Embryonic facial prominence (tissue), 1 donor: ENCODE results near the gene DPH3.

Source experiments
- DNase-seq: peaks from one replicate; pipeline ENCODE4 v3.0.0-alpha.2; 2016; ENCODE audit errors: extremely low spot score

The DPH3 gene

GRCh38 chr3:16255326-16255725 lies 9.4 kb downstream of the DPH3 start:
- DNase-seq = no peak

DNA sequence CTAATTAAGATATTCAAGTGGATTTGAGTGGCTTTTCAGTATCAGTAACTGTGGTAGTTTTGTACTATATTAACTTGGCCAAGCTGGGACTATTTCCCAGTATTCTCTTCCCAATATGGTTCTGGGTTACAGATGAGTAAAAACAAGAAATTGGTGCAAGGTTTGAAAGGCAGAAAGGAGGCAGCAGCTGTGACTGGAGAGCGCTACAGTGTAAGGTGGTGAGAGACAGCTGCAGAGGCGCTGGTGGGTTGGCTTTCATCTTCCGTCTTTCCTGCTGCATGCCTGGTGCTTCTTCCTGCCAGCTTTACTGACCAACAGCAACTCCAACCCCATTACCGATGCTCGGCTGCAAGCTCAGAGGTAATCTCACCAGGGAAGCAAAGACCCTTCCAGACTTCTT lies 9.8 kb downstream of the DPH3 start:
- no peak for DNase-seq

GRCh38 chr3:16253601-16254000 lies 11.1 kb downstream of the DPH3 start:
- no peak for DNase-seq

- no peak for DNase-seq
Observed at GRCh38 chr3:16252988-16253387, 11.8 kb downstream of the DPH3 start.

GRCh38 chr3:16252243-16252978 lies 12.3 kb downstream of the DPH3 start:
- DNase-seq = no peak

DNA sequence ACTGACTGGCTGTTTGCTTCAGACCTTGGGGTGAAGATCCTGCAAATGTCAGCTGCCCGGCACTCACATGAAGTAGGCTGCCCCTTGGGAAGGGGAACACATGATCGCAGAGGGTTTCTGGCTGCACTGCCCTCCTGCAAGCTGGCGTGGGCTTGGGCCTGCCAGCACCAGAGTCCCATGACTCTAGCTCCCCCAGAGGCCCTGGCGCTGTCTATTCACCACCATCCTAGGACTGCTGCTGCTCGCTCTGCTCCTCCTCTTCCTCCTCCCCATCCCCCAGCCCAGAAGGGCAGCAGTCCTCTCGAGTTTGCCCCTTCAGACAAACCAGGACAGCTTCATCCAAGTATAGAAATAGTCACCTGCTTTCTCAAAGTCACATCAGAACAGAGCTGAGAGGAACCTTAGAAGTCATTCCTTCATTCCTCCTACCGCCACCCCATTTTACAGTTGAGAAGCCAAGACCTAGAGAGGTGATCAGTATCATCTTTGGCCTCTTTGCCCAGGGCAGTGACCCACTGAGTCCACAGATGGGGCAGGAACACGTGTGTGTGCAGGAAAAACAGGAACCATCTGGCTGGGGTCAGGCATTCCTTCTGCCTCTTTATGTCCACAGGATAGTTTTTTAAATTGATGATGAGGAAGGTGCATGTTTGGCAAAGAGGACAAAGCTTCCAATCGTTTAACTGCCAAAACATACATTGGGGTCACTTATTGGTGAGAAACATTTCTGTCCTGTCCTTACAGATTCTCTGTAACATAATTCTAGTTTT lies 13.2 kb downstream of the DPH3 start:
- DNase-seq = no peak

- no peak for DNase-seq
Observed at GRCh38 chr3:16249886-16250285, 14.9 kb downstream of the DPH3 start.

DNA sequence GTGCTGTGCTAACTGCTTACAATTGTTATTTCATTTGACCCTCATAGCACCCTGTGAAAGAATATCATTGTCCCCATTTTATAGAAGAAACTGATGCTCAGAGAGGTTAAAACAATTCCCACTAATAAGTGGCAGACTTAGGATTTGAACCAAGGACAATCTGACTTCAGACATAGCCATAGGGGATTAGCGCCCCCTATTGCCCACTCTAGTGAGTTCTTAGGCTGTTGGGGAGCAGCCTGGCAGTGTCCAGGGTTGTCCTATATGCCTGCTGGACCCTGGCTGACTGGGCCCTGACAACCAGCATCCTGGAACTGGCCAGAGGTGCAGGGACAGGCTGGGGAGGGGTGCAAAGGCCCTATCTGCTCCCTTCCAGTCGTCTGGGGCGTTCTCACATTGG lies 15.4 kb downstream of the DPH3 start:
- DNase-seq = no peak

DNA sequence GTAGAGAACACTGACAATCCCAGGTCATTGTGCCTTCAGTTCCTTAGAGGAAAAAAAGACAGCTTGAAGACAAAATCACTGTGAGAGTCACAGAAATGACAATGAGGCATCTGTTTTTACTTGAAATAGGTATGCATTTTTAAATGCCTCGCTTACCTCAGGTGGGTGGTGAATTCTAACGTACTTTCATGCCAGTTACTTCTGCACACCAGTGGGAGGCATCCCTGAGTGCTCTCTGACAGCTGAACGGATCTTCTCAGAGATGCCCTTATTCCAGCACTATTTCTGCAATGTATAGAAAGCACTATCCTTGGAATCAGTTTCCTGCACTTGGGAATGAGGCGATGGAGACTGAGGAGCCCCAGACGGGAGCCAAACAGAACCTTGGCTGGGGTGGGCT lies 16.2 kb downstream of the DPH3 start:
- DNase-seq = no peak

DNA sequence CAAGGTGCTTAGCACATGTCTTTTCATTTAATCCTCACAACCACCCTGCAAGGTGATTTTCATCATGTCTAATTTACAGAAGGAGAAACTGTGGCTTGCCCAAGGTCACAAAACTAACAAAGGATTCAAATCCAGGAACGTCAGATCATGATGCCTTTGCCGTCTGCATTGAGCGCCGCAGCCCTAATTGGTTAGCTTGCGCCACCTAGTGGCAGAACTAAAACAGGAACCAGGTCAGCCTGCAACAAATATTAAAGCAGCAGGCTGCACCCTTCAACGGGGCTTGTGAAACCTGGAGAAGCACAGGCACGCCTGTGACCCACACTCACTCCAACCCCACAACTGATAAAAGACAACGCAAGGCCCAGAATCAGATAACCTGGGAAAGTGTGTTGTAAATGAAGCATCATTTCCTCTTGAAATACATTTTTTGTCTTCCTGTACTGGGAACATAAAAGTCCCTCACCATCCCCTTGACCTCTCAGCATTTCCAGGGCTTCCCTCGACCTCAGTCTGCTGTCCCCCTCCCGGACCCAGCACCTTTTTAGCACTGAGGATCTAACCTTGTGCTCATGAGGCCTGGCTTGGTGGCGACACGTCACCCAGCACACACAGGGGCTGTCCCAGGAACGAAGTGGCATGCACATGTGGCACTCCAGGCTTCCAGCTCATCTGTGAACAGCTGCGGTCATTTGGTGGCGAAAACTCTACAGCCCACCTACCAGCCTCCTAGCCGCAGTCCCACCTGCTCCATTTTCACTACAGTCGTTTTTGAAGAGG lies 17.3 kb downstream of the DPH3 start:
- DNase-seq = peak; percentile 80

- DNase-seq = no peak
Observed at GRCh38 chr3:16245609-16246008, 19.1 kb downstream of the DPH3 start.

- no peak for DNase-seq
Observed at GRCh38 chr3:16243706-16244490, 20.8 kb downstream of the DPH3 start.

DNA sequence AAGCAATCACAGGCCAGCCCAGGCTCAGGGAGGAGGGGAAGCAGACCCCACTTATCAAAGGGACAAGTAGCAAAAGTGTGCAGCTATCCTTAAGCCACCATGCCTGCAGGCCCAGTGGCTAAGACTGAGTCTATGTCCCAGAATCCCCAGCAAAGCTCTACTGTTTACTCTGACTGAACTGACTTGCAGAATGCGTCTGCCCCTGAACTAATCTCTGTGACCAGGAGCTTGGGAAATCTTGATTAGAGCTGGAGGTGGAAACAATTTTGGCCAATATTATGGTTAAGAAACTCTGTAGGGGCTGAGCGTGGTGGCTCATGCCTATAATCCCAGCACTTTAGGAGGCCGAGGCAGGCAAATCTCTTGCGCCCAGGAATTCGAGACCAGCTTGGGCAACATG lies 22.6 kb downstream of the DPH3 start:
- no peak for DNase-seq

DNA sequence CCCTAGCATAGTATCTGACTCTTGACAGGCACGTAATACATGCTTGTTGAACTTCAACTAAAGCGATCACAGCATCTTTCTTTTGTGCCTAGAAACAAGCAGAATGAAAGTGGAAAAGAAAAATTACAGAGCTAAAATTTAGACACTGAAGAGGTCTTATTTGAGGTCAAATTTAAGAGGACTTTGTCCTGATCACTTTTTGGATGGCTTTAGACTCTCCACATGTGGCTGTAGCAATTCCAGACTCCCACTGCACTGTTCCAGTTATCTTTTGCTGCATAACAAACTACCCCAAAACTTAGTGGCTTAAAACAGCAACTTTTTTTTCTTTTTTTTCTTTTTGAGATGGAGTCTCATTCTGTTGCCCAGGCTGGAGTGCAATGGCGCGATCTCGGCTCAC lies 23.5 kb downstream of the DPH3 start:
- no peak for DNase-seq

GRCh38 chr3:16240229-16241023 lies 24.3 kb downstream of the DPH3 start:
- DNase-seq = no peak

DNA sequence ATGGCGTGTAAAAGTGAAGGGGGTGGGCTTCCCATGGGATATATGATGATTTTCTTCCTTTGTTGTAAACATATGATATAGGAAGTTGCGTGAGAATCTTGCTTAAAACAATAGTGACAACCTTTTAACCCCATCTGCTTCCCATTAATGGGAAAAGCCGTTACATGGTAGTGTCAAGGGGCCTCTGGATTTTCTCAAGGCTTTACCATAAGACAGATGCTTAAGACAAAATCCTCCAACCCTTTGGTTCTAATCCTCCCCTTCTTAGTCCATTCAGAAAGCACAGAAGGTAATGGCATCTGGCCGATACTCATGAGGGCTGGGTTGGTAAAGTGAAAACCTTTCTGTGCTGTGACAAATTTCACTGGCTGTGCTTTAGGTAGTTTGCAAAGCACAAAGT lies 25.0 kb downstream of the DPH3 start:
- no peak for DNase-seq

DNA sequence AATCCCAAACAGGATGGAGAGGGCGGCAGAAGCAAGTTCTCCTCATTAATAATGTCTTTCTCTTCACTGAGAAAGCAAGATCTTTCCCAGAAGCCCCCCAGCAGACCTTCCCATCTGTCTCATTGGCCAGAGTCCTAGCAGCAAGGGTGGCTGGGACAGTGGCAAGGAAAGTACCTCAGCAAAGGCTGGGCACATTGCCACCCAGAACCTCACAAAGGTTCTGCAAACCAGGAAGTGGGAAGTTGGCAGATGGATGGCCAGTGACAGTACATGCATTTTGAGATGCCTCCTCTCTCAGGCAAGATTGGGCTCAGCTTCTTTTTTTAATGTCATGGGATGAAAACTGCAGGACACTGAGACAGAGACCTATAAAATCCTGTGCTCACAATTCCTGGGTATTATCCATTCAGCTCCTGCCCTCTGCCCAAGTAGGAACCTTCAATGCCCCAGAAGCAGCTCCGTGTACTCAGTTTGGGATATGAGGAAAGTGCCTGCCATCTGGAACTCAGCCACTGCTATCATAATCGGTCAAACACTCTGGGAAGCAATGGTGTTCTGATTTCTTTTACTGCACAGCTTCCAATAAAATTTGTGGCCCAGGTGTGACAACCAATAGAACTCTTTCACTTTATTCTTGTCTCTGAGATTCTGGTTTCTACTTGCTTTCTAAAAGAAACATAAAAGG lies 25.5 kb downstream of the DPH3 start:
- no peak for DNase-seq

- DNase-seq = no peak
Observed at GRCh38 chr3:16236856-16237393, 27.8 kb downstream of the DPH3 start.

- no peak for DNase-seq
Observed at GRCh38 chr3:16236030-16236639, 28.6 kb downstream of the DPH3 start.

DNA sequence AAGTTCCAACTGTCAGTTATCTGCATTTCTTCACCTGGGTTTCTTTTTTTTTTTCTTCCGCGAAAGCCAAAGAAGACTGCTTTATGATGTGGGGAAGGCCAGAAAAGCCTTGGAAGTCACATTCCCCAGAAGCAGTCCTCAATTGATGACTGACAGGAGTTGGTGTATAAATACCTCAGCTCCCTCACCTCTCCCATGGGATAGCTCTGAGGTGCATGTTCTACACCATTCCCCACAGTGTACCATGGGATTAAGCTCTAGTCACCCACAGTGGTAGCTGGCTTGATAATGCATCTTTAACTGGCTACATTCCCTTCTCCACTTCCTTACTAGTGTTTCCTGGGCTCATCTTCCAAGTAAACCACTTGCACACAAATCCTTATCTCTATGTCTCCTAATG lies 30.5 kb downstream of the DPH3 start:
- no peak for DNase-seq
